Esophagus (tissue), 2 donors: ENCODE data around the gene LOC128125822.
"Not testable (repeated sequence)": the region's sequence is repeated elsewhere in the genome, so short reads cannot be mapped to it uniquely, and the experiment has no call there.

Source experiments
- H3K27ac ChIP-seq, 2 donors: one replicate each; pipeline ENCODE4 v1.5.1; 2013; ENCODE audit warnings: low read depth in 2 of 2, mild to moderate bottlenecking in 2 of 2, inconsistent platforms in 1 of 2, low read length in 1 of 2, moderate library complexity in 1 of 2
- H3K27me3 ChIP-seq, 2 donors: one replicate each; pipeline ENCODE4 v1.6.1; 2013; ENCODE audit warnings: low read length in 2 of 2, control low read depth in 1 of 2, mild to moderate bottlenecking in 1 of 2; ENCODE audit not compliant: insufficient read depth in 2 of 2, control insufficient read depth in 1 of 2
- H3K36me3 ChIP-seq, 2 donors: one replicate each; pipeline ENCODE4 v1.6.1; 2013; ENCODE audit warnings: low read length in 1 of 2; ENCODE audit not compliant: control insufficient read depth in 2 of 2, insufficient read depth in 2 of 2
- H3K4me1 ChIP-seq, 2 donors: one replicate each; pipeline ENCODE4 v1.6.1; 2013; ENCODE audit warnings: low read length in 1 of 2; ENCODE audit not compliant: control insufficient read depth in 2 of 2, insufficient read depth in 2 of 2
- H3K4me3 ChIP-seq, 2 donors: one replicate each; pipeline ENCODE4 v1.5.1; 2013; ENCODE audit warnings: low read length in 2 of 2, mild to moderate bottlenecking in 2 of 2, low read depth in 1 of 2, moderate library complexity in 1 of 2
- H3K9me3 ChIP-seq, 2 donors: one replicate each; pipeline ENCODE4 v1.6.1; 2013; ENCODE audit warnings: mild to moderate bottlenecking in 2 of 2, low read depth in 1 of 2, low read length in 1 of 2, moderate library complexity in 1 of 2; ENCODE audit not compliant: control insufficient read depth in 2 of 2, insufficient read depth in 1 of 2
- WGBS, 2 donors: extraction: QIAGEN DNeasy Blood & Tissue Kit; methylation state at CpG; one replicate each; pipeline ENCODE4 v1.1.7; 2013; 5-methylcytosine and 5-hydroxymethylcytosine counted together
- donor health status: healthy with polysubstance abuse.
- donor health status: Bipolar disorder and iron deficiency.

Gene LOC128125822

GRCh38 chr6:63572044-63572746, at the start of gene LOC128125822, which contains the start of gene PTP4A1:
Gene LOC128125822, plus strand, starts transcription at chr6:63572480.
Gene PTP4A1, plus strand, starts transcription at chr6:63572480. Its CDS starts 4,401 bp downstream, at chr6:63576881.
- Histone ChIP-seq H3K27me3 (no peaks in the 10 kb centered on the region), H3K27ac (peak within 1 kb of the TSS; percentile 99 to 100), H3K4me1 (no peaks in the 10 kb centered on the region), H3K4me3 (peak within 1 kb of the TSS; percentile 94 to 99), H3K36me3 (no peaks in the 10 kb centered on the region), H3K9me3 (no peaks in the 10 kb centered on the region)
- WGBS, 2 donors, result 0 to 1% methylated on average over 64 to 73 of the region's 73 CpGs

- H3K36me3 ChIP-seq, H3K27me3 ChIP-seq, H3K4me1 ChIP-seq, H3K9me3 ChIP-seq, H3K27ac ChIP-seq, H3K4me3 ChIP-seq: not testable (repeated sequence)
- 84 to 85% methylated on average over 7 of the region's 7 CpGs for WGBS, 2 donors
Measured at GRCh38 chr6:63522911-63523287, 49.4 kb upstream of the LOC128125822 start.

GRCh38 chr6:63523630-63524029, 48.6 kb upstream of the LOC128125822 start:
- Histone ChIP-seq H3K36me3 (no peaks in the 10 kb centered on the region), H3K27me3 (no peaks in the 10 kb centered on the region), H3K4me1 (no peaks in the 10 kb centered on the region), H3K27ac (no peak overlapping the region), H3K4me3 (no peak overlapping the region), H3K9me3 (no peaks in the 10 kb centered on the region)
- WGBS, 2 donors, result 96 to 97% methylated on average over 4 of the region's 4 CpGs

DNA sequence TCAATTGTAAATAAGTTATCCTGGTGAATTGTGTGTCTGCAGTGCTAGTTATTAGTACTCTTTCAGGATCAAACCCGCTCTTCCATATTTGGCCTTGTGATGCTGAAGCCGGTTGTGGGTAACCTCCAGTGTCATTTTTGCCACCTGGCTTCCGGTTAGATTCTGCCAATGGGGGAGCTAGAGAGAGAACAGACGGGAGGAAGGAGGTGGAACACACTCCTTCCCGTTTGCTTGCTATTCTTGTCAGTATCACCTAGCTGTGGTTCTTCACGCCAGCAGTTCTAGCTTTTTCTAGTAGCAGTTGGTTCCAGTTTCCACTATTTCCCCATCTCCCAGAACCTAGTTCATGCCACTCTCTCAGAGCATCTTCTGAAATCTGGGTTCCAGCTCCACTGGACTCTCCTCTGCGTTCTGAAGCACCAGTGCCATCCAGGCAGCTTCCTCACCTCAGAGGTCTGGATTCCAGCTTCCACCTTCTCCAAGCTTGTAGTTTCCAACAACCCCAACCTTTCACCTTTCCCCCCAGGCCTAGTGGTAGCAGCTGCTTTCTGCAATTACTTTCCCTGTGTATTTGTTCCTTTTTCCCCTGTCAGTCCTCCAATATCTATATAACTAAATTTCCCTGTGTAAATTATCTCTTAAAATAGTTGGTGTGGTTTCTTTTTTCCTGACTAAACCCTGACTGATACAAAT, 46.9 kb upstream of the LOC128125822 start:
- WGBS, 2 donors, result 82 to 83% methylated on average over 7 of the region's 7 CpGs
- no peaks in the 10 kb centered on the region for H3K4me1 ChIP-seq

DNA sequence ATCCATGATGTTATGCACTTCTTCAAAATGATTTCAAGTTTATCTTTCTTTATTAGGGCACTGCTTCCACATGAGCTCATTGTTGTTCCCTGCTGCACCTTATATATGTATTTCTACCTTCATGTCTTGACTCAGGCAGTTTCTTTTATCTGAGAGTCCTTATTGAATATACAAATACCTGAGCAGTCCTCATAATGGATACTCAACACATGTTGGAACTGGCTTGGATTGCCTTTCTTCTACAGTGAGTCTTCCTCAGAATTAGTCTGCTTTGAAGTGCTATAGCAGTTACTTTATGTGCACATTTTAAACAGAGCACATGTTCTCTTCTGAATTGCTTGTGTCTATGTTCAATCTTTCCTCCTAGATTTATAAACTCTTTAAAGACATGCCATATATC, 45.3 kb upstream of the LOC128125822 start:
- Histone ChIP-seq H3K4me3 (no peak overlapping the region), H3K27ac (no peak overlapping the region), H3K27me3 (no peaks in the 10 kb centered on the region), H3K36me3 (no peaks in the 10 kb centered on the region), H3K4me1 (no peaks in the 10 kb centered on the region), H3K9me3 (no peaks in the 10 kb centered on the region)

More for the DNA sequence above, 46.9 kb upstream of the LOC128125822 start:
- Histone ChIP-seq H3K27me3 (no peaks in the 10 kb centered on the region), H3K27ac (no peak overlapping the region), H3K36me3 (no peaks in the 10 kb centered on the region), H3K9me3 (no peaks in the 10 kb centered on the region), H3K4me3 (no peak overlapping the region)

GRCh38 chr6:63527658-63528514, 44.4 kb upstream of the LOC128125822 start:
- H3K9me3 ChIP-seq, result no peaks in the 10 kb centered on the region

DNA sequence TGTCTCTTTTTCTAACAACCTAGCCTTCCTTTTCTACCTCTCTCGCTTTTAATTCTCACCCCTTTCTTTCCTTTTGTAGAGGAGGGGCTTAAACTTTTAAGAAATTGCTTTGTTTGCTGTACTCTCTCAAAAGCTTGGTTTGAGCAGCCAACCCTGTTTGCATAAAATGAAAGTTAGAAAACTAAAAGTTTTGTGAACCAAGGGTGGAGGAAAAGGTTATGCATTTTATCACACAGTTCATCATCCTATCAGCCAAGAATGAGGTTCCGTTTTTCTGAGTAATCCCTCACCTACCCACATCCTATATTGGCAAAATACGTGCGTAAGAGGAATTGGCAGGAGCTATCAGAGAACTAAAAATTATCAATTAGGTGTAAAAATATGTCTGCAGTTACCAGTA, 42.8 kb upstream of the LOC128125822 start:
- H3K4me1 ChIP-seq, result no peaks in the 10 kb centered on the region
- H3K36me3 ChIP-seq, result no peaks in the 10 kb centered on the region
- 37 to 38% methylated on average over 4 of the region's 4 CpGs for WGBS, 2 donors
- no peaks in the 10 kb centered on the region for H3K9me3 ChIP-seq
- no peaks in the 10 kb centered on the region for H3K27me3 ChIP-seq
- H3K27ac ChIP-seq, result no peak overlapping the region
- H3K4me3 ChIP-seq, result no peak overlapping the region

More at GRCh38 chr6:63527658-63528514, 44.4 kb upstream of the LOC128125822 start:
- WGBS, 2 donors, result 63 to 68% methylated on average over 6 of the region's 6 CpGs
- no peaks in the 10 kb centered on the region for H3K36me3 ChIP-seq
- H3K27me3 ChIP-seq, result no peaks in the 10 kb centered on the region
- H3K4me1 ChIP-seq, result no peaks in the 10 kb centered on the region
- peak overlapping the region in 1 of 2 donors; percentile 24 for H3K27ac ChIP-seq
- no peak overlapping the region for H3K4me3 ChIP-seq

- H3K4me3 ChIP-seq, result no peak overlapping the region
- H3K27me3 ChIP-seq, result no peaks in the 10 kb centered on the region
- H3K36me3 ChIP-seq, result no peaks in the 10 kb centered on the region
- H3K27ac ChIP-seq, result no peak overlapping the region
- no peaks in the 10 kb centered on the region for H3K9me3 ChIP-seq
- no peaks in the 10 kb centered on the region for H3K4me1 ChIP-seq
- 88% methylated on average over 3 of the region's 3 CpGs for WGBS, 2 donors
Measured at GRCh38 chr6:63530182-63530581, 42.1 kb upstream of the LOC128125822 start.

DNA sequence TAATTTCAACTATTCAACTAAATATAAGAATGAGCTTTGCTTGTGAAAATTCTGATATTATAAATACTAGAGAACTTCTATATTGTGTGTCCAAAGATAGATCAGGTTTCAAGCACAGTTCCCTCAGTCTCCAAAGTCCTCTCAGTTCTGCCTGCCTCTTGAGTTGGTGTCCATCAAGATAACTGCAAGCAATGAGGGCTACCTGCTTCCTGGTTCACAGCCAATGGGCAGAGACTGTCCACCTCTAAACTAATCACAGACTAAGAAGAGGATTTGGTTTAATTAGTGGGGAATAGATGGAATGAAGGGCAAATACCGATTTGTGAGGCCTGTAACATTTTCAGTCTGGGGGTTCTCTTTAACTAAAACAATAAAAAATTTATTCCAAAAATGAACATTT, 41.3 kb upstream of the LOC128125822 start:
- WGBS, 2 donors, result 86 to 98% methylated on average over 1 of the region's 1 CpG

More for the DNA sequence above, 41.3 kb upstream of the LOC128125822 start:
- Histone ChIP-seq H3K9me3 (no peaks in the 10 kb centered on the region), H3K27me3 (no peaks in the 10 kb centered on the region), H3K4me3 (no peak overlapping the region), H3K4me1 (no peaks in the 10 kb centered on the region), H3K27ac (no peak overlapping the region), H3K36me3 (no peaks in the 10 kb centered on the region)
